ENCODE measurements around the gene PHPT1.

DNA sequence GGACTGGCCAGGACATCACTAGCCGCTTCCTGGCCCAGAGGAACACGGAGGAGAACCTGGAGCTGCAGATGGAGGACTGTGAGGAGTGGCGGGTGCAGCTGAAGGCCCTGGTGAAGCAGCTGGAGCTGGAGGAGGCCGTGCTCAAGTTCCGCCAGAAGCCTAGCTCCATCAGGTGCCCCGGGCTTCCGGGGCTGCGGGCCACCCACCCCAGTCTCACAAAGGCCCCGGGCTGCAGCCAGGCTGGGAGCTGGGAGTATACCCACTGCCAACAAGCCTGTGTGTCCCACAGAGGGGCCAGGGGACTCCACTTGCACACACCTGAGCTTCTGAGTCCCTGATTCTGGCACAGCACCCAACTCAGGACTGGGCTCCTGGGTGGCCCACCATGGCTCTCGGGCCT is 43.1 kb upstream of the PHPT1 start:
- TF ChIP-seq POLR2AphosphoS5 (IDR thresholded peaks at IDR 0.05) (no peak), POLR2A (IDR thresholded peaks at IDR 0.05) (no peak), EP300 (IDR thresholded peaks at IDR 0.05) (no peak)
- TF ChIP-seq, protein P1, sequence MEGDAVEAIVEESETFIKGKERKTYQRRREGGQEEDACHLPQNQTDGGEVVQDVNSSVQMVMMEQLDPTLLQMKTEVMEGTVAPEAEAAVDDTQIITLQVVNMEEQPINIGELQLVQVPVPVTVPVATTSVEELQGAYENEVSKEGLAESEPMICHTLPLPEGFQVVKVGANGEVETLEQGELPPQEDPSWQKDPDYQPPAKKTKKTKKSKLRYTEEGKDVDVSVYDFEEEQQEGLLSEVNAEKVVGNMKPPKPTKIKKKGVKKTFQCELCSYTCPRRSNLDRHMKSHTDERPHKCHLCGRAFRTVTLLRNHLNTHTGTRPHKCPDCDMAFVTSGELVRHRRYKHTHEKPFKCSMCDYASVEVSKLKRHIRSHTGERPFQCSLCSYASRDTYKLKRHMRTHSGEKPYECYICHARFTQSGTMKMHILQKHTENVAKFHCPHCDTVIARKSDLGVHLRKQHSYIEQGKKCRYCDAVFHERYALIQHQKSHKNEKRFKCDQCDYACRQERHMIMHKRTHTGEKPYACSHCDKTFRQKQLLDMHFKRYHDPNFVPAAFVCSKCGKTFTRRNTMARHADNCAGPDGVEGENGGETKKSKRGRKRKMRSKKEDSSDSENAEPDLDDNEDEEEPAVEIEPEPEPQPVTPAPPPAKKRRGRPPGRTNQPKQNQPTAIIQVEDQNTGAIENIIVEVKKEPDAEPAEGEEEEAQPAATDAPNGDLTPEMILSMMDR (IDR thresholded peaks at IDR 0.05), result no peak

Measured in stomach (tissue), 4 donors.